Fibroblast of skin of abdomen (primary cell): ENCODE measurements around the gene NDUFB10.
"Not testable (repeated sequence)": the region's sequence is repeated elsewhere in the genome, so short reads cannot be mapped to it uniquely, and the experiment has no call there.

Experiments
- DNase-seq: peaks from one replicate; pipeline ENCODE4 v3.0.0-alpha.2; 2013

NDUFB10 gene

DNA sequence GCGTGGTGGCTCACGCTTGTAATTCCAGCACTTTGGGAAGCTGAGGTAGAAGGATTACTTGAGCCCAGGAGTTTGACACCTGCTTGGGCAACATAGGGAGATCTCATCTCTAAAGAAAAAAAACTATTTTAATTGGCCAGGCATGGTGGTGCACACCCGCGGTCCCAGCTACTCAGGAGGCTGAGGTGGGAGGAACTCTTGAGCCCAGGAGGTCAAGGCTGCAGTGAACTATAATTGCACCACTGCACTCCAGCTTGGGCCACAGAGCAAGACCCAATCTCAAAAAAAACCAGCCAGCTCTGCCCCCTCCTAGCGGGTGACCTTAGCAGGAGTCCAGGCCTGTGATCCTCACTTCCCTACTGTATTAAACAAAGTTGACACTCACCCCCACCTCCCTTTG, 35.2 kb upstream of the NDUFB10 start:
- DNase-seq: no peak

DNA sequence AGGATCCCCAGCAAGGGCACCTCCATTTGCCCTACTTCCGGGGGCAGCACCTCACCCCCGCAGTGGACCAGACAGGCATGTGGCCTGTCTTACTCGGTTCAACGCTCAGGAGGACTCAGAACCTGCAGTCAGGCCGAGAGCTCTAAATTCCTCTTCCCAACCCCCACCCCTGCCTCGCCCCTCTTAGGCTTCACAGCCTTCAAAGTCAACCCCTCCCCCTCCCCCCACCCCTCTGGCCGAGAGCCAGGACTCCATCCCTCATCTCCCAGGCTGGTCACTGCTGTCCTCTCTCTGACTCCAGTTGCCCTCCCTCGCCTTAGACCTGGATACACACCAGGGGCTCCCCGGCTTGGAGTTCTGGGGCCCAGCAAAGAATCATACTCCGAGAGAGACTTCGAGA, 33.1 kb upstream of the NDUFB10 start:
- DNase-seq: no peak

- peak; percentile 40 for DNase-seq
Measured at GRCh38 chr16:1929105-1929504, 30.2 kb upstream of the NDUFB10 start.

- DNase-seq: peak; percentile 80
Measured at GRCh38 chr16:1929578-1930337, 29.6 kb upstream of the NDUFB10 start.

GRCh38 chr16:1930338-1930720, 29.0 kb upstream of the NDUFB10 start:
- no peak for DNase-seq

DNA sequence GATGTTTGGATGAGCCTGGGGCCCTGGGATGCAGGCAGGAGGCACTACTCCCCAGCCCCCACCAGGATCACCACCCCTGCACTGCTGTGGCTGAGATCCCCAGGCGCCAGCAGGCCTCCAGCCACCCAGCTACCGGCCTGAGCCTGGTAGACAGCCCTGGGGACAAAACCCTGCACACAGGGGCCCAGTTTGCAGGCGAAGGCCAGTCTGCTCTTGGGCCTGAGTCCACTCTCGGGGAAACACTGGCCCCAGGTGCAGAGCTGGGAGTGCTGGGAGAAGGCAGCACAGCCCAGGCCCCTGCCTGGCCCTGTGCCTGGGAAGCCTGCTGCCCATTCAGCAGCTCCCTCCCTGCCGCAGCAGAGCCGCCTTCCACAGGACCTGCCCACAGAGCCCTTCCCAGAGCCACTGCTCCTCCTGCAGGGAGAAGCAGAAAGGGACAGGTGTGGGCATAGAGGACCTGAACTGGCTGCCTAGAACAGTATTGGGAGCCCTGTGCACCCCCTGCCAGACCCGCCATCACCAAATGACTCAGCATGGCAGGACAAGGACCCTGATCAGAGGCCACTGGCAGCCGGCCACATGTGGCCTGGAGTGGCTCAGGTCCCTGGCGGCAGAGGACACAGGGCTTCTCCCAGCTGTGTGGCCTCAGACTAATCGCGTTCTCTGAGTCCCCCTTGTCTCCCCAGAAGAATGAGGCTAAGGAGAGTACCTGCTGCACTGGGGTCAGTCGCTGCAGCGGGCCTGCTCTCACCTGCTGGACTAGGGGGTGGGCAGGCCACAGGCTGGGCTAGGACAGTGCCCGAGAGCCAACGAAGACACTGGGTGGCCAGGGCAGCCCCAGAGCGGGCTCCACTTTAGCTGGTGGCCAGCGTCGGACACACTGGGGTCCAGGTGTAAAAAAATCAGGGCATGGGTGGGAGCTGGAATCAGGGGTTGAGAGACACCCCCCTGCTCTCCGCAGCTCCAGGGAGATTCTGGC, 27.0 kb upstream of the NDUFB10 start:
- DNase-seq: no peak

DNA sequence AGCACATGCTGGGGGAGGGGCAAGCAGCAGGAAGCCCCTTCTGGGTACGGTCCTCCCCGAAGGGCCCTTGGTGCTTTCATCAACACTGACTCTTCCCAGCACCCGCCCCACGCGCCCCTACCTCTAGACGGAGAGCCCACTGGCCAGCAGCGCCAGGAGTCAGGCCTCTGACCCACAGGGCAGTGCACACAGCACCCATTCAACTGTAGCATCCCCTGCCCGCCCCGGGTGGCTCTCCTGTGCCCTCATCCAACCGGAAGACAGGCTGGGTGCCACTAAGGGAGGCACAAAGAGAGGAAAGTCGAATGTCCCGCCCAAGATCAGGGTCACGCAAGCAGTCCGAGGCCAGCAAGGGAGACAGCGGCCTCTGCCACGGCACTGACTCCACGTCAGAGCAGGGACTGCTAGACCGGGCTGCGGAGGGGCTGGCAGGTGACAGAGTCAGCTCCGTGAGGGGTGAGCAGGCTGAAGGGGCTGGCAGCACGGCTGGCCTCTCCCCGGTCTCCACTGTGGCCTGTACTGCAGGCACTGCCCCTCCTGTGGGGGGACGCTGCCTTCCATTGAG, 26.2 kb upstream of the NDUFB10 start:
- DNase-seq: no peak

DNA sequence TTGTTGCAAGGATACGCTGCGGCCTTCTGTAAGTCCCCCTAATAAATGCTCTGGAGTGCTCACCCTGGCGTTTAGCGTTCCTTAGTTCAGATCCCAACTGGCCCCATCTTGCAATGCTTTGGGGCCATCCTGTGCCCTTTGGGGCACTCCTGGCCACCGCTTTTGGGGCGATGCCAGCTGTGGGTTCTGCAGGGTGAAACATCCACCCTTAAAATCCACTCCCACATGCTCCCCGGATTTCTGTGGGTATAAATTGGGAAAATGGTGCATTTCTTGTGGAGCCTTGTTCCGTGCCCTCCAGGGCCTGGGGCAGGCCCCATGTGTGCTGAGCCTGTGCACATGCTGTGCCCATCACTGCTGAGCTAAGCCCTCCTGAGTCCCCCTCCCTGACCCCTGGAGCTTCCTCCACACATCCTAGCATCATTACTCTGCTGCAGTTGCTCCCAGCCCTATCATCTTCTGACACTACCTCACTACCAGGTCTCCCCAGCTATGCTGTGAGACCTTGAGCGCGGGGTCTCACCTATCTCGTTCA, 22.3 kb upstream of the NDUFB10 start:
- no peak for DNase-seq

DNA sequence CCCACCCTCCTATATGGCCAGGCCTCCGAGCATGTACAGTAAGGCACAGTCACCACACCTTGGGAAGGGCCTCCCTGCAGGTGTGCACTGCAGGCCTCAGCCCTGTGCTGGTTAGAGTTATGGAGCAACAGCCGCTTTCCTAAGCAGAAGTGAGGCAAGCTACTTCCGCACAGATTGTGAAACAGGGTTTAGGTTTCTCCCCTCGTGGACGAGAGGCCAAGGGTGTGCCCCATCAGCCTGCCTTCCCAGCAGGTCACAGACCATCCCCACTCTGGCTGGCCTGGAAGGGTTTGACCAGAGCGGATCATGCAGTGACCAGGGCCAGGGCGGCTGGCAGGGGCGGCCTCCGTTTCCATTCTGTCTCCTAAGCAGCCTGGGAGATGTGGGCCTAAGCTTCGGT, 21.0 kb upstream of the NDUFB10 start:
- no peak for DNase-seq

DNA sequence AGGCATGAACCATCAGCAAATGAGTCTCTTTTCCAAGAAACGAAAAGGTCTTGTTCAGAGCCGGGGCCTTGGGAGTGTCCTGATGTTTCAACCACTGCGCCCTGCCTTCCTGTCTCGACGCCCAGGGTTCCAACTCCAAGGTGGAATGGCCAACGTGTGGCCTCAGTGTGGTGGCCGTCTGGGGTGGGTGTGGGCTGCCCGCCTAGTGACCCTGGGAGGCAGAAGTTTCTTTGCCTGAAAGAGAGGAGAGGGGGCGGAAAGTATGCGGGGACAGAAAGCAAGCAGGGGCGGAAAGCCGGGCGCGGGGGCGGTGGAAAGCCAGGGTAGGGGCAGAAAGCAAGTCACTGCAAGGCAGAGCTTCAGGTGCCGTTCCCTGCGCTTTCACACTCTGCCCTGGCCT, 20.4 kb upstream of the NDUFB10 start:
- no peak for DNase-seq

DNA sequence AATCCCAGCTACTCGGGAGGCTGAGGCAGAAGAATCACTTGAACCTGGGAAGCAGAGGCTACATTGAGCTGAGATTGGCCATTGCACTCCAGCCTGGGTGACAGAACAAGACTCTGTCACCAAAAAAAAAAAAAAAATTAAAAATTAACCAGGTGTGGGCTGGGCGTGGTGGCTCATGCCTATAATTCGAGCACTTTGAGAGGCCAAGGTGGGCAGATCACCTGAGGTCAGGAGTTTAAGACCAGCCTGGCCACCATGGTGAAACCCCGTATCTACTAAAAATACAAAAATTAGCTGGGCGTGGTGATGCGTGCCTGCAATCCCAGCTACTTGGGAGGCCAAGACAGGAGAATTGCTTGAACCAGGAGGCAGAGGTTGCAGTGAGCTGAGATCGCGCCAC, 19.5 kb upstream of the NDUFB10 start:
- not testable (repeated sequence) for DNase-seq

GRCh38 chr16:1940273-1941161, 18.8 kb upstream of the NDUFB10 start:
- no peak for DNase-seq

DNA sequence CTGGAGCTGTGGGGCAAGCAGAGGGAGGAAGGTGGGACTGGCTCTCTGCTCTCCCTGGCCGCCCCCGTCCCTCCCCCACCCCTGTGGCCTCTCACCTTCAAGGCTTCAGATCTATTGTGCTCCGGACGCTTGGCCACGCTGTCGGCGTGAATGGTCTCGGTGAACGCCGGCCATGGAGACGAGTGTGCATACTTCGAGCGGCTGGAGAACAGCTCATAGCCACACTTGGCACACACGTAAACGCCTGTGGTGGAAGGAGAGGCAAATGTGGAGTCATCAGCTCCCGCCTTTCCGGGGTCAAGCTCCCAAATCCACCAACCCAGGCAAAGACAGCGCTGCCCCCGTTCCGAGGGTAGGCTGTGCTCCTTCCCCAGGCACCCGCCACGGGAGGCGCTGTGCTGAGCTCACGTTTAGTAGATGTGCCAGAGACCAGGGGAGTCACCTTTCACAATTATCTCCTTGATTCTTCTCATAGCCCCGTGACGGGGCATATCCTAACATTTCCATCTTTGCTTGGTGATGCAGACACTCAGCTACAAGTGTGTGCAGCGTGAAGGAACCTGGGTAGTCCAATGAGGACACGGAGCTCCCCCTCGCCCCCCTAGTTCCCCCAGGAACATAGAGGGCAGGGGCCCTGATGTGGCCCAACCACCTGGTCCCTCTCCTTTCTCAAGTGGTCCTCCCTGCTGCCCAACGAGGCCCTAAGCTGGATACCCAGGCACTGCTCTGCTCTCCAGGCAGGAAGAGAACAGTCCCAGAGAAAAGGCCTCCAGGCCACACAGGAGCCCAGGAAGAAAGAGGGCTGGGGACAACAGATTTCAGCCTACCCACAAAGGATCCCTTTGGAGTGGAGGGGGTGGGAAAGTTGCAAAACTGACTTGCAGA, 17.9 kb upstream of the NDUFB10 start:
- peak; percentile 34 for DNase-seq

DNA sequence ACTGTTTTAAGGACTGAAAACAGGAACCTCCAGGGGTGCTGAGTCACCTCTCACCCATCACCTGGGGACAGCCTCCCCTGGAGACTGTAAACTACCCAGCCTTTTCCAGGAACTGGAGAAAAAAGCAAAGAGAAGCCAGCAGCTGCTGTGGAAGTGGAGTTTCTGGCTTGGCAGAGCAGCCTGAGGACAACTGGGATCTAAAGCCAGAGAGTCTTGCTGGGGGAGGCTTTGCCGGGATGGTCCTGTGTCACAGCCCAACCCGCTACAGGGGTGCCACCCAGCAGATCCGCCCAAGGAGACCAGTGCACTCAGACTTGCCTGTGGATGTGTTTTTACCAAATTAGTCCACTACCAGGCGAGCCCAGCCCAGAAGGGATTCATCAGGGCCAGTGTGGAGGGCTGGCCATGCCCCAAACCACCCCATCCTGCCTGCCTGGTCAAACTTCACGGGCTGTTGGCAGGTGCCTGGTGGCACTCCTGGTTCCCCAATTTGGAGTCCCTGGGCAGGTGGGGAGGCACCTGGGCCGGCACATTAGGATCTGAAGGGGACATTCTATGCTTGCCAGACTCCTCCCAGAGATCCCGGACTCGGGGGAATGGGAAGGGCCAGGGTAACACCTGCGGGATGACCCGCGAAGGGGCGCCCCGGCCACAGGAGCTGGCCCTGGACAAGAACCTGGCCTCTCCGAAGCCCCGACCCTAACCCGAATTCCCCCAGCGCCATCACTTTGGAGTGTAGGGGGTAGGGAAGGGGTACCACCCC, 17.1 kb upstream of the NDUFB10 start:
- DNase-seq: no peak

- peak; percentile 98 for DNase-seq
Measured at GRCh38 chr16:1942810-1943726, 16.3 kb upstream of the NDUFB10 start, which contains the start of gene MSRB1. Gene MSRB1 (minus strand): TSS chr16:1943199. CDS start chr16:1943156, 43 bp downstream.

GRCh38 chr16:1944612-1945199, 14.6 kb upstream of the NDUFB10 start:
- DNase-seq: no peak

- DNase-seq: no peak
Measured at GRCh38 chr16:1945559-1946391, 13.6 kb upstream of the NDUFB10 start.
